ENCODE measurements around the gene GPC3.

DNA sequence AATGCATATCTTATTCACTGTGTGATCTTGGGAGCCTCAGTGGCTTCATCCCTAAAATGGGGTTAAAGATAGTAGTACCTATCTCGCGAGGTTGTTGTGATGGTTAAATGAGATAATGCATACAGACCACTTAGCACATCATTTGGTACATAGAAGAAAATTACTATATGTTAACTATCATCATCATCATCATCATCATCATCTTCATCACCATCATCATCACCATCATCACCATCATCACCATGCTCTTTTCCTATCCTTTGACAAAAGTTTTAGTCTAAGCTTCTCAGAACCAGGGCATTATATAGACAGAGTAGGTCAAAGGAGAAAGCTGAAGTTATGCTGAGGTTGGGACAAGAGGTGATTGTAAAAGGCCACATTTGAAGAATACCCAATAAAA is 145.0 kb downstream of the GPC3 start:
- no peak for TF ChIP-seq CTCF (conservative IDR thresholded peaks at IDR 0.05)
- no peak for TF ChIP-seq EZH2 (IDR thresholded peaks at IDR 0.05; ENCODE audit: low read depth)
